Gastroesophageal sphincter (tissue), 3 donors: ENCODE data around the gene SLC4A11.

Experiments
- CTCF ChIP-seq, 4 experiments: fragments of 200-600 bp in 2 of 4; fragments of 450-650 bp in 2 of 4; sonication (generic) in 1 of 4; IDR thresholded peaks; one replicate each; pipeline ENCODE4 v1.5.1; 2017 to 2019; ENCODE audit warnings: antibody characterized with exemption in 4 of 4, mild to moderate bottlenecking in 2 of 4, moderate library complexity in 2 of 4
- EP300 ChIP-seq: sonication (generic); formaldehyde crosslinking; IDR thresholded peaks from one replicate; pipeline ENCODE4 v1.6.1; 2017; ENCODE audit warnings: antibody characterized with exemption, mild to moderate bottlenecking

- TF ChIP-seq CTCF (IDR thresholded peaks at IDR 0.05), result no peak
- no peak for TF ChIP-seq EP300
Observed at GRCh38 chr20:3177746-3178485, 61.1 kb downstream of the SLC4A11 start.
